ENCODE data around the gene TAC4.

The TAC4 gene

GRCh38 chr17:49872754-49873377 is 25.0 kb upstream of the TAC4 start:
- DNase-seq, result no peak

GRCh38 chr17:49871211-49871610 is 23.3 kb upstream of the TAC4 start:
- DNase-seq, result no peak

- DNase-seq, result no peak
These were observed 22.4 kb upstream of the TAC4 start for GRCh38 chr17:49870298-49870697.

- no peak for DNase-seq
These were observed 21.1 kb upstream of the TAC4 start for GRCh38 chr17:49869038-49869374.

GRCh38 chr17:49866882-49867413 is 19.1 kb upstream of the TAC4 start:
- no peak for DNase-seq

- DNase-seq, result no peak
These were observed 18.1 kb upstream of the TAC4 start for GRCh38 chr17:49866019-49866380.

GRCh38 chr17:49862781-49863331 is 15.0 kb upstream of the TAC4 start:
- DNase-seq, result no peak

GRCh38 chr17:49861150-49861884 is 13.4 kb upstream of the TAC4 start:
- DNase-seq, result no peak

GRCh38 chr17:49859991-49860953 is 12.4 kb upstream of the TAC4 start:
- no peak for DNase-seq

- DNase-seq, result no peak
These were observed 10.9 kb upstream of the TAC4 start for GRCh38 chr17:49858796-49859195.

- no peak for DNase-seq
These were observed 6.3 kb upstream of the TAC4 start for GRCh38 chr17:49854126-49854525.

GRCh38 chr17:49853470-49854015 is 5.7 kb upstream of the TAC4 start:
- no peak for DNase-seq

GRCh38 chr17:49851387-49852291 is 3.8 kb upstream of the TAC4 start:
- DNase-seq, result no peak

- no peak for DNase-seq
These were observed 3.0 kb upstream of the TAC4 start for GRCh38 chr17:49850772-49851386.

- DNase-seq, result no peak
These were observed 2.3 kb upstream of the TAC4 start for GRCh38 chr17:49850218-49850610.

GRCh38 chr17:49848739-49849138 is 870 bp upstream of the TAC4 start:
- no peak for DNase-seq

- DNase-seq, result no peak
These were observed 744 bp downstream of the TAC4 start for GRCh38 chr17:49846938-49847712.

- DNase-seq, result no peak
These were observed 2.5 kb downstream of the TAC4 start for GRCh38 chr17:49845321-49845720.

GRCh38 chr17:49843774-49844350 is 4.0 kb downstream of the TAC4 start:
- no peak for DNase-seq

GRCh38 chr17:49842846-49843245 is 5.0 kb downstream of the TAC4 start:
- no peak for DNase-seq
